SK-N-SH treated with all-trans-retinoic acid at 6 μM for 48 hours (cell line): ENCODE results near the gene CNIH1.

Experiments used
- ARNTL ChIP-seq: fragments of 450-650 bp; formaldehyde crosslinking; IDR thresholded peaks from 2 replicates; pipeline ENCODE4 v1.5.0; 2020; ENCODE audit warnings: low read depth, mild to moderate bottlenecking, moderate library complexity, borderline replicate concordance
- CSDC2 ChIP-seq: fragments of 250-450 bp; sonication (Bioruptor Pico); IDR thresholded peaks from 2 replicates; pipeline ENCODE4 v1.5.0; 2020; ENCODE audit warnings: mild to moderate bottlenecking, moderate library complexity
- OSR1 ChIP-seq: fragments of 250-450 bp; sonication (Bioruptor Pico); IDR thresholded peaks from 2 replicates; pipeline ENCODE4 v1.8.0; 2022; ENCODE audit warnings: moderate library complexity, mild to moderate bottlenecking, inconsistent platforms
- TCF4 ChIP-seq: fragments of 250-450 bp; sonication (Bioruptor Pico); IDR thresholded peaks from 2 replicates; pipeline ENCODE4 v1.8.0; 2021; ENCODE audit warnings: mild to moderate bottlenecking, moderate library complexity, borderline replicate concordance
- ZC3H10 ChIP-seq: fragments of 250-450 bp; sonication (Bioruptor Pico); IDR thresholded peaks from 2 replicates; pipeline ENCODE4 v1.5.1; 2021; ENCODE audit warnings: mild to moderate bottlenecking, moderate library complexity
- ZFP3 ChIP-seq: fragments of 250-450 bp; sonication (Bioruptor Pico); IDR thresholded peaks from 2 replicates; pipeline ENCODE4 v1.5.0; 2020; ENCODE audit warnings: mild to moderate bottlenecking, moderate library complexity
- TF ChIP-seq, protein P1 (sequence below): fragments of 250-450 bp; sonication (Bioruptor Pico); IDR thresholded peaks from 2 replicates; pipeline ENCODE4 v1.8.0; 2020; ENCODE audit warnings: mild to moderate bottlenecking, moderate library complexity, borderline replicate concordance

DNA sequence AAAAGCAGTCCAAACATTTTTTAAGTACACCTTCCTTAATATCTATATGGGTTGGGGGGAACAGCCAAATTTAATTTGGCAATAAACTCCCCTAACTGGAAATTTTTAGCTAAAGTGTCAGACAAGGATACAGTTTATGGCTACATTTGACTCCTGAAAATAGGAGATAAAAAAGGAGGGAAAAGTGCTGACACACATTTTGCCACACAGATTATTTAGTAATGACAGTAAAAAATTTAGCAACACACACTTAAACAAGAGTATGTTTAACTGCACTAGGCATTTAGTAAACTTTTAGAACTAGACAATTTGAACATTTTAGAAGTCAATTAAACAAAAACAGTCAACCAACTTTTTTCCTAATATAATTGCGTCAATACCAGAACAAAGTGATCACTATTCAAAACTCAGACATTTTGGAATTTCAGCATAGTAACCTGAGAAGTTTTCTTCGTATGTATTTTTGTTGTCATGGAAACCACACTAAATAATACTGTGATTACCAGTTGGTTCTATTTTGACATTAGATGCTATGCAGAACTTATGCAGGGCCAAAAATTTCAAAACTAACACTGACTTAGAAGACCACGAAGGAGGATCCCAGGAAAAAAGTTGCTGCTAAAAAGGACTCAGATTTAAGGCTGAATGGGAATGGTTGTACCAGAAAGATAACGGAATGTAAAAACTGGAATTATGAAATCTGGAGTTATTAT, 34.2 kb upstream of the CNIH1 start:
- TF ChIP-seq ZFP3 (CRISPR knock-in tag) (no peak), ARNTL (CRISPR knock-in tag) (no peak), CSDC2 (no peak), ZC3H10 (CRISPR knock-in tag) (no peak), TCF4 (no peak), OSR1 (CRISPR knock-in tag) (no peak)
- TF ChIP-seq, protein P1, sequence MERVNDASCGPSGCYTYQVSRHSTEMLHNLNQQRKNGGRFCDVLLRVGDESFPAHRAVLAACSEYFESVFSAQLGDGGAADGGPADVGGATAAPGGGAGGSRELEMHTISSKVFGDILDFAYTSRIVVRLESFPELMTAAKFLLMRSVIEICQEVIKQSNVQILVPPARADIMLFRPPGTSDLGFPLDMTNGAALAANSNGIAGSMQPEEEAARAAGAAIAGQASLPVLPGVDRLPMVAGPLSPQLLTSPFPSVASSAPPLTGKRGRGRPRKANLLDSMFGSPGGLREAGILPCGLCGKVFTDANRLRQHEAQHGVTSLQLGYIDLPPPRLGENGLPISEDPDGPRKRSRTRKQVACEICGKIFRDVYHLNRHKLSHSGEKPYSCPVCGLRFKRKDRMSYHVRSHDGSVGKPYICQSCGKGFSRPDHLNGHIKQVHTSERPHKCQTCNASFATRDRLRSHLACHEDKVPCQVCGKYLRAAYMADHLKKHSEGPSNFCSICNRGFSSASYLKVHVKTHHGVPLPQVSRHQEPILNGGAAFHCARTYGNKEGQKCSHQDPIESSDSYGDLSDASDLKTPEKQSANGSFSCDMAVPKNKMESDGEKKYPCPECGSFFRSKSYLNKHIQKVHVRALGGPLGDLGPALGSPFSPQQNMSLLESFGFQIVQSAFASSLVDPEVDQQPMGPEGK (CRISPR knock-in tag) = no peak
